ENCODE results near the gene RERE.

Gene RERE

GRCh38 chr1:8684590-8684989 is 132.8 kb downstream of the RERE start:
- DNase-seq, result no peak

GRCh38 chr1:8682573-8682972 is 134.9 kb downstream of the RERE start:
- no peak for DNase-seq

- no peak for DNase-seq
Observed at GRCh38 chr1:8681911-8682310, 135.5 kb downstream of the RERE start.

GRCh38 chr1:8680664-8681650 is 136.5 kb downstream of the RERE start:
- DNase-seq, result no peak

- DNase-seq, result no peak
Observed at GRCh38 chr1:8679929-8680663, 137.3 kb downstream of the RERE start.

GRCh38 chr1:8679395-8679800 is 138.0 kb downstream of the RERE start:
- no peak for DNase-seq

- DNase-seq, result no peak
Observed at GRCh38 chr1:8678673-8679394, 138.6 kb downstream of the RERE start.

- no peak for DNase-seq
Observed at GRCh38 chr1:8677782-8678181, 139.7 kb downstream of the RERE start.

GRCh38 chr1:8676813-8677212 is 140.6 kb downstream of the RERE start:
- no peak for DNase-seq

- no peak for DNase-seq
Observed at GRCh38 chr1:8676072-8676471, 141.4 kb downstream of the RERE start.

GRCh38 chr1:8674912-8675311 is 142.5 kb downstream of the RERE start:
- DNase-seq, result no peak

- DNase-seq, result no peak
Observed at GRCh38 chr1:8674481-8674880, 143.0 kb downstream of the RERE start.

GRCh38 chr1:8671306-8671917 is 146.0 kb downstream of the RERE start:
- peak; percentile 13 to 33 for DNase-seq

GRCh38 chr1:8670371-8670818 is 147.0 kb downstream of the RERE start:
- no peak for DNase-seq

- DNase-seq, result no peak
Observed at GRCh38 chr1:8669606-8670335, 147.7 kb downstream of the RERE start.

- no peak for DNase-seq
Observed at GRCh38 chr1:8667869-8668594, 149.4 kb downstream of the RERE start.

- no peak for DNase-seq
Observed at GRCh38 chr1:8666389-8667167, 150.9 kb downstream of the RERE start.

- no peak for DNase-seq
Observed at GRCh38 chr1:8665833-8666232, 151.6 kb downstream of the RERE start.

GRCh38 chr1:8664887-8665286 is 152.6 kb downstream of the RERE start:
- DNase-seq, result no peak

GRCh38 chr1:8663915-8664329 is 153.5 kb downstream of the RERE start:
- DNase-seq, result no peak
